ENCODE data around the gene CENPE. TPM values are rescaled to one million over a fixed set of nuclear protein-coding genes. Genes with fewer than 3 reads are reported as not detected.

The CENPE gene
- total and polyA plus RNA-seq, 2 donors (not counting 3 experiments of a cell fraction or from before 2014, with no cell fraction given) = 1.7 to 50.8 TPM

DNA sequence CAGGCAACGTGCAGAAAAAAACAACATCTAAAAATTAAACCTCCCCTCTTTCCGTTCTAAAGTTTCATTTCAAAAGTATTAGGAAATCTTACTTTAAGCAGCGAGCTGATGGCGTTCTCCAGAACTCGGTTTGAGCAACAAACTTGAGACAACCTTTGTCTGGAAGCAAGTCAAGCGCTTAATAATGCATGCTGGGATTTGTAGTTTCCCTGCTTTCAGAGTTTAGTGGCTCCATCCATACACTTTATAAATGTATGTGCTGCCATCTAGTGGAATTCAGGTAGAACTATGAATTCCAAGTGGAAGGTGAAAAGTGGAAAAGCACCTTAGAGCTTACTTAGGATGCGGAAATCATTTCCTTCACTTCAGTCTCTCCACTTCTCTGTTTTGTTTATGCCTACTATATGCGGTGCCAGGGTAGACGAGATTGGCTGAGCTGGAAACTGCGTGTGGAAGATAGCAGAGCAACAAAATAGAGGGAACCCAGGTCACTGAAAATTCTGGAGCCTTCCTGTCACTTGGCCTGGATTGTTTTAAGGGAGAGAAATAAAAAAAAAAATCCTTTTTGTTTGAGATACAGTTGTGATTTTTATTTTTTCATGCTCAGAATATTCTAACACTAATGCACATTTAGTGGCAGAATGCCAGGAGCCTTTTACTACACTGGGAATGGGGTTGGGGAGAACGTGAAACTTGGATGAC, 98.3 kb downstream of the CENPE start, which contains the start of gene BDH2:
Gene BDH2, minus strand, starts transcription at position 144 of the 702 bp plus-strand sequence. CDS start 3,580 bp downstream, outside the sequence.
- no peaks in the 10 kb centered on the region for H3K79me2 ChIP-seq (ENCODE audit: control insufficient read depth, insufficient read depth, low read length)
- DNase-seq (ENCODE audit: low read depth, low spot score) (peak; percentile 93), FAIRE-seq (peak; percentile 89)
- H3K4me1 ChIP-seq (ENCODE audit: control insufficient read depth, extremely low read depth, insufficient read depth, low read length) = peaks cover 8% of the 10 kb centered on the region
- no peaks in the 10 kb centered on the region for H4K20me1 ChIP-seq (replicated peaks; ENCODE audit: control insufficient read depth, extremely low read depth, insufficient read depth, low read length)
- BruUV-seq (replicated peaks) = no TSS peak
- H3K4me2 ChIP-seq (ENCODE audit: insufficient read depth, low read length) = peak within 1 kb of the TSS; percentile 88
- TF ChIP-seq GATA2 (IDR thresholded peaks at IDR 0.05; ENCODE audit: insufficient read depth, insufficient read length, low read depth, low read length) (no peak), MYC (IDR thresholded peaks at IDR 0.05; ENCODE audit: low read depth, low read length) (no peak), POLR2A (IDR thresholded peaks at IDR 0.05; ENCODE audit: low read depth, low read length) (no peak), FOS (IDR thresholded peaks at IDR 0.05; ENCODE audit: borderline replicate concordance, insufficient read depth, low read length) (no peak), POLR2AphosphoS5 (IDR thresholded peaks at IDR 0.05; ENCODE audit: insufficient read depth, low read depth, low read length) (no peak), CTCF (IDR thresholded peaks at IDR 0.05; ENCODE audit: extremely low read depth in 1 of 2, insufficient read depth in 1 of 2, low read depth in 1 of 2, low read length in 2 of 2) (peak; percentile 53 to 59)
- TF ChIP-seq, protein P1, sequence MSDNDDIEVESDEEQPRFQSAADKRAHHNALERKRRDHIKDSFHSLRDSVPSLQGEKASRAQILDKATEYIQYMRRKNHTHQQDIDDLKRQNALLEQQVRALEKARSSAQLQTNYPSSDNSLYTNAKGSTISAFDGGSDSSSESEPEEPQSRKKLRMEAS (IDR thresholded peaks at IDR 0.05; ENCODE audit: insufficient read depth, insufficient read length) = no peak
- POLR2A ChIA-PET = no interaction called here
- H3K27me3 ChIP-seq (ENCODE audit: control insufficient read depth in 2 of 2, insufficient read depth in 2 of 2, low read length in 2 of 2) = no peaks in the 10 kb centered on the region
- CTCF ChIA-PET = interaction anchor here (0.6 to 3.9 kb wide), 32 partner anchors 8 to 1913 kb away, joined by 3 to 32 read pairs (median 4); partner anchors contain the start of genes PPP3CA and SLC9B2
- H3K4me3 ChIP-seq (replicated peaks in 1 of 3; ENCODE audit: insufficient read depth in 1 of 3, low read depth in 1 of 3, low read length in 3 of 3) = peak within 1 kb of the TSS; percentile 21 to 82 (median 48)
- dilution Hi-C loops (cut with MboI; ENCODE audit: extremely low pct_ligation_motif_present, low sequenced_read_pairs) (no loop called here), intact Hi-C loops (cut with micrococcal nuclease) (loop anchor here (1.0 to 10.0 kb wide), 8 partner anchors 81 to 835 kb away; partner anchors contain the start of genes CISD2, SLC9B1 and UBE2D3)
- no peaks in the 10 kb centered on the region for H3K36me3 ChIP-seq (ENCODE audit: control insufficient read depth in 2 of 2, extremely low read depth in 1 of 2, insufficient read depth in 2 of 2, low read length in 2 of 2)
- H3K27ac ChIP-seq (ENCODE audit: insufficient read depth, low read depth, low read length) = peak within 1 kb of the TSS; percentile 49
- H2AFZ ChIP-seq (ENCODE audit: low read depth, low read length) = peak within 1 kb of the TSS; percentile 41
- no peaks in the 10 kb centered on the region for H3K9me3 ChIP-seq (replicated peaks; ENCODE audit: control insufficient read depth, insufficient read depth, low read length)
- H3K9me1 ChIP-seq (replicated peaks; ENCODE audit: control insufficient read depth, extremely low read depth, insufficient read depth, low read length) = no peaks in the 10 kb centered on the region
- peak within 1 kb of the TSS; percentile 77 for H3K9ac ChIP-seq (replicated peaks; ENCODE audit: extremely low read depth, insufficient read depth, low read length)

Data from endothelial cell of umbilical vein (primary cell).